HG03060 (cell line): Measurements from ENCODE around the gene OR10S1.
"Not testable (repeated sequence)": the region's sequence is repeated elsewhere in the genome, so short reads cannot be mapped to it uniquely, and the experiment has no call there.

ENCODE experiments used
- ATAC-seq: cut with Tn5 transposase; IDR thresholded peaks from one replicate; pipeline ENCODE4 v1.9.1; 2021; ENCODE audit warnings: low read depth, moderate number of reproducible peaks; ENCODE audit not compliant: unreplicated experiment

The OR10S1 gene

DNA sequence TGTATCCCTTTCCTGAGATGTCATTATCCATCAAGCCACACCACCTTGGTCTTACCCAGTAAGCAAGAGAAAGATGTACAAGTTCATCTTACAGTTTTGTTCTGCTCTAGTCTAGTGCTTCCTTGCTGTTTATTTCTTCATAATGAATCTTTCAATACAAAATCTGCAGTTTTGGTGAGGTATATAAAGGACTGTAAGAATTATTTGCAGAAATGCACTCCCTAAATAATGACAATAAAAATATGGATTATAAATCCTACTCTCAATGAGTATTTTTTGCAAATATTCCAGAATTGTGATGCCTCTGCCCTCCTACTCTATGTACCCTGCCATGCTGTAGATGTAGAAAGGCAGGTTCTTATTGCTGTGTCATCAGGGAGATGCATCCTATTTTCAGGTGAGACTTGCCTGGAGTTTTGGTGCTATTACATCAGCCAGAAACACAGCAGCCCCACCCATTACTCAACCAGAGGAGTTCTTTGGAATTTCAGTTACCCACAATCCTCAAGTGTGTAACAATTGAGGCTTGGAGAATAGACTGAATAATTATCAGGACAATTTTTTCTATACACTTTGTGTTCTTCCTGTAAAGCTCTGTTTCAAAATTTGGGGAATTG lies at the start of gene OR10S1:
TSS of gene OR10S1 (minus strand) at position 51 of the 617 bp plus-strand sequence. CDS start 117 bp downstream, outside the sequence.
- ATAC-seq, result no peak

DNA sequence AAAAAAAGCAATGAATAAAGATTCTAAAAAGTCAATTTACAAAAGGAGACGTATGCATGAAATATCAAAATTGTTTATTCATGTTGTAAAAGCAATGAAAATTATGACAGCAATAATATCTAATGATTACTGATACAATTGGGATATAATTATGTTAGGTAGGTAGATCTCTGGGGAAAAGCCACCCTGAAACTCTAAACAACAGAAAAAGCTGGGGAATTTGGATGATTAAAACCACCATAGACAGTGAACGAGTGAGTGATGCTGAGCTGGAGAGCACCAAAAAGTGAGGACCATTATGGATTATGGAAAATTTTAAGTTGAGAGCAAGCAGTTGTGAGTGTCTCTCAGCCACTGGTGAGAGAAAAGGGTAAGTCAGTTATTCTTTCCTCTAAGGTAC lies 48.9 kb upstream of the OR10S1 start, which contains the start of gene OR10G8:
TSS of gene OR10G8 (plus strand) at position 301 of the 400 bp plus-strand sequence. CDS start 2,825 bp downstream, outside the sequence.
- no peak for ATAC-seq

GRCh38 chr11:124015837-124016236 lies 38.3 kb upstream of the OR10S1 start:
- not testable (repeated sequence) for ATAC-seq

DNA sequence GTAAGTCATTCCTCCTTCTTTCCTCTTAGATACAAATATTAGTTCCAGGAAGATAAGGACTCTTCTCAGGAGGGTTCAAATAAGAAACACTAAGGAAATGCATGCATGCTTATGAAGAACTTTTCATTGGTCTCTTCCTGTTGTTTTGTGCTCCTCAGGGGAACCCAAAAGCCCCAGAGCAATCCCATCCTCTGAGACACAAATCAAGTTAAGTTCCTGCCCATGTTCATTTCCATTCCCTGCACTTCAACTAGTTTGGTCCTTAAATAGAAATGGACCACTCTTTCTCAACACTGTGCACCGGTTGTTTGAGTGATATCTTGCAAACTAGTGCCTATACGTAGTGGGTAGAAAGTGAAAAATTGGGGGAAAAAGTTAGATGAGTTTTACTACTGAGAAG lies 35.1 kb upstream of the OR10S1 start, which contains the start of gene OR10G4:
TSS of gene OR10G4 (plus strand) at position 301 of the 400 bp plus-strand sequence. CDS start 2,578 bp downstream, outside the sequence.
- no peak for ATAC-seq

DNA sequence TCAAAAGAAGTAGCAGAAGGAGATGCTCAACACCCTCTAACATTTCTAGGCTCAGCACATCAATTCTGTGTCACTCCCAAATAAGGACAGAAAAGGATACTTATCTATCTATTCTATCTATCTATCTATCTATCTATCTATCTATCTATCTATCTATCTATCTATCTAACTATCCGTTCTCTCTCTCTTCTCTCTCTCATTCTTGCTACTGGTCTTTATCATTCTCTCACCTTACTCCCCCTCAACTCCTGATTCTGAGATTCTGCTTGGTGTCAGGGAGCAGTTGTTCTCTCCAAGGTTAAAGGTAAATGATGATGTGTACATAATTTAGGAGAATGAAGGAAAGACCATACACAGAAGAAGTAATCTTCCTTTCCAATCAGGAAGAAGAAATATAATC lies 17.5 kb upstream of the OR10S1 start, which contains the start of gene OR10G6:
TSS of gene OR10G6 (minus strand) at position 43 of the 400 bp plus-strand sequence. CDS start at position 43, 0 bp downstream.
- ATAC-seq, result no peak

GRCh38 chr11:123979311-123979710 lies 1.7 kb upstream of the OR10S1 start:
- ATAC-seq, result no peak

DNA sequence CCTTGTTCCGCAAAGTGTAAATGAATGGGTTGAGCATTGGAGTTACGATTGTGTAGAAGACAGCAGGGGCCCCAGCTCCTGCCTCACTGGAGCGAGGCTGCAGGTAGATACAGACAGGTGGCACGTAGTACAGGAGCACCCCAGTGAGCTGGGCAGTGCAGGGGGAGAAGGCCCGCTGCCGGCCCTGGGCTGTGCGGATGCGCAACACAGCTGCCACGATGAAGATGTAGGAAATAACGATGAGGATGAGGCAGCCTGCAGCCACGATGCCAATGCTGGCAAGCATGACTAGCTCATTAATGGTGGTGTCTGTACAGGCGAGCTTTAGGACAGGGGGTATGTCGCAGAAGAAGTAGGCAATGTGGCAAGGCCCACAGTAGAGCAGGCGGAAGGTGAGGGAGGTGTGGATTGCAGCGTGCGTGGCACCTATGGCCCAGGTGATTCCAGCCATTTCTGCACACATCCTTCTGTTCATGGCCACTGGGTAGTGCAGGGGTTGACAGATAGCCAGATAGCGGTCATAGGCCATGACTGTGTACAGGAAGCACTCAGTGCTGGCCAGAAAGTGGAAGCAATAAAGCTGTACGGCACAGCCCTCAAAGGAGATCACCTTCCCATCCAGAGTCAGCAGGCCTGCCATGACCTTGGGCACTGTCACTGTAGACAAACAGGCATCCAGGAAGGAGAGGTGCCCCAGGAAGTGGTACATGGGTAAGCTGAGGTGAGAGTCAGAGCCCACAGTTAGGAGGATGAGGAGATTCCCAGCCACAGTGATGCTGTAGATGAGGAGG lies 616 bp downstream of the OR10S1 start:
- ATAC-seq, result no peak

DNA sequence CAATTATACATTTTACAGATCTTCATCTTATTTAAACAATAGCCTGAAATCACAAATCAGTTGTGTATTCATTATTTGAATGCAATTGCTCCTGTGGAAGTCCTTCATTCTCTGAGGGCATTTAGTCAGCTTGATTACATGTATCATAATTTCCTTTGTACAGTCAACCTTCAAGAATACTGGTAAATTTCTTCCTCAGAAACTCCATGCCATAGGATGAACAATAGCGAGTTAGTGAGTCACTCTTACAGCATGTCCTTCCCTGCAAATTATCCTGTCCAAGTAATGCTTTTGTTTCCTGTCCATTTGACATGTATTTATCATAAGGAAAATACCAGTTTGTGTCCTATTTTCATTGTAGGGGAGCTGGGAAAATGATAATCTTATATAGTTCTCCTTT lies 3.8 kb downstream of the OR10S1 start:
- no peak for ATAC-seq

DNA sequence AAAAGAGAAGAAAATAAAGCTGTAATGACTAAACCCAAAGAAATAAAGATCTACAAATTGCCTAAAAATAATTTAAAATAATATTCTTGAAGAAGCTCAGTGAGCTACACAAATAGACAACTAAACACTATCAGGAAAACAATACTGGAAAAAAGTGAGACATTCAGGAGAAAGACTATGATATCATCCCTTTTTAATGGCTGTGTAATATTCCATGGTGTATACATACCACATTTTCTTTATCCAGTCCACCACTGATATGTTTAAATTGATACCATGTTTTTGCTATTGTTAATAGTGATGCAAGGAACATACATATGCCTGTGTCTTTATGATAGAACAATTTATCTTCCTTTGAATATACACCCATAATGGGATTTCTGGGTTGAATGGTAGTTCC lies 20.8 kb downstream of the OR10S1 start:
- ATAC-seq, result no peak

GRCh38 chr11:123945132-123945531 lies 32.4 kb downstream of the OR10S1 start:
- ATAC-seq, result no peak

DNA sequence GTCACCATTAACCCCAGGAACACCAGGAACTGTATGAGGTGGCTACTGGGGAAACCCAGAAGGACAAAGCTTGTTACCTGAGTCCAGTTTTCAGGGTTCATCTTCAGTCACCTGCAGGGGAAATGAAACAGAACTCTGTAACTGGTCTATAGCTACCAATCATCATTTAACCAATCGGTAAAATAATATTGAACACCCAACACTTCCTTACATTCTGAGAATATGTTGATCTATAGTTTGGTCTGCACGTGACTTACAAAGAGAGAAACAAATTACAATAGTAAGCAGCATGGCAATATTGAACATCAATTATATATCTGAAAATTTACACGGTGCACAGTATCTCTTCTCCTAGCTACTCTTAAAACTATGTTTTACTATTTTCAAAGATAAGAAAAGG lies 33.8 kb downstream of the OR10S1 start, which contains the start of gene OR6T1:
TSS of gene OR6T1 (minus strand) at position 101 of the 400 bp plus-strand sequence. CDS start at position 101, 0 bp downstream.
- ATAC-seq, result no peak

DNA sequence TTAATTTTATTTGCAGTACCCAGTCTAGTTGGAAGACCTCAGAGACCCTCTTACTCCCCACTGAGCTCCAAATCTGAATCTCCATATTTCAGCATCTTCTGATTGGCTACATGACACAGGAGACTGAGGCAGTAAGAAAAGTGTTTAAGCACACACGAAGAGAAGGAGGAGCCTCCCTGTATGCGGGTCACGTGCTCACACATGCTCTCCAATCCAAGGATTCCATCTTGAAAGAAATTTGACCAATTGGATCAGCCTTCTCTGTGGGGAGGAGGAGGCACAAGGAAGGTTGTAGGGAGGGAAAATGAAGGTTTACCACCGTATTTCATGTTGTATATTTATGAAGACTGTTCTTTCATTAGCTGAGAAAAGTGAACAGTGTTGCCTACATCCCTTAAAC lies 35.2 kb downstream of the OR10S1 start:
- ATAC-seq, result no peak

DNA sequence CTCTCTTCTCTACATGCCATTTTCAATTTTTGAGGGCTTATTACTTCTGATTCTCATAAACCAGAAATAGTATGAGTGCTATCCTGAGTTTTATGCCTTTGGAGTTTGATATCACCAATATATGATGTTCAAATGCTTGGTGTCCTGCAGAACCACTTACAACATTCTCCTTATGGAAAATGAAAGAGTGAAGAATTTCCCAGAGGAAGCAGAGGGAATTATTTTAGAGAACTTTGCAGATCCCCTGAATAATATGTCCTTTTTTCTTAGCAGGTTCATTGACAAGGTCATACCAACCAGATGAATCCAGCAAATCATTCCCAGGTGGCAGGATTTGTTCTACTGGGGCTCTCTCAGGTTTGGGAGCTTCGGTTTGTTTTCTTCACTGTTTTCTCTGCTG lies 38.3 kb downstream of the OR10S1 start, which contains the start of gene OR4D5:
TSS of gene OR4D5 (plus strand) at position 301 of the 400 bp plus-strand sequence. CDS start at position 301, 0 bp downstream.
- ATAC-seq, result no peak
